Naive B cell (primary cell): ENCODE data around the gene SPINT3. TPM values are rescaled to one million over a fixed set of nuclear protein-coding genes. Genes with fewer than 3 reads are reported as not detected.
"Not testable (repeated sequence)": the region's sequence is repeated elsewhere in the genome, so short reads cannot be mapped to it uniquely, and the experiment has no call there.

Source experiments
- ATAC-seq, 2 donors: fragments of 150-1000 bp; cut with Tn5 transposase; 2 replicates each; pipeline ENCODE4 v1.10.0; 2021; ENCODE audit warnings: low read depth in 2 of 2, mild to moderate bottlenecking in 2 of 2, moderate library complexity in 2 of 2
- DNase-seq: peaks from one replicate; pipeline ENCODE4 v3.0.0; 2022
- H3K27ac Mint-ChIP-seq, 6 donors: one replicate each; pipeline ENCODE4 v1.8.0; 2020 to 2022; ENCODE audit warnings: mild to moderate bottlenecking in 6 of 6, mixed read lengths in 6 of 6, moderate library complexity in 5 of 6, inconsistent platforms in 2 of 6
- H3K27me3 Mint-ChIP-seq, 3 donors: one replicate each; pipeline ENCODE4 v1.8.0; 2021 to 2022; ENCODE audit warnings: mixed read lengths in 3 of 3, mild to moderate bottlenecking in 1 of 3
- H3K36me3 Mint-ChIP-seq, 2 donors: one replicate each; pipeline ENCODE4 v1.8.0; 2020 to 2022; ENCODE audit warnings: mixed read lengths in 2 of 2, inconsistent platforms in 1 of 2, mild to moderate bottlenecking in 1 of 2
- H3K4me1 Mint-ChIP-seq, 3 donors: one replicate each; pipeline ENCODE4 v1.8.0; 2020 to 2022; ENCODE audit warnings: mixed read lengths in 3 of 3, inconsistent platforms in 1 of 3, mild to moderate bottlenecking in 1 of 3, moderate library complexity in 1 of 3
- H3K4me3 Mint-ChIP-seq, 8 donors: one replicate each; pipeline ENCODE4 v1.8.0; 2020 to 2022; ENCODE audit warnings: mild to moderate bottlenecking in 8 of 8, mixed read lengths in 8 of 8, moderate library complexity in 8 of 8, inconsistent platforms in 2 of 8
- H3K9me3 Mint-ChIP-seq, 7 donors: one replicate each; pipeline ENCODE4 v1.8.0; 2020 to 2022; ENCODE audit warnings: mixed read lengths in 7 of 7, mild to moderate bottlenecking in 5 of 7, inconsistent platforms in 2 of 7, moderate library complexity in 1 of 7
- polyA plus RNA-seq, 6 donors: library from polyadenylated mRNA; unstranded; fragments of 300-500 nt; fragmentation: Illumina TruSeq; gene quantifications; one replicate each; pipeline ENCODE4 v1.2.3, GENCODE V29; 2021; ENCODE audit warnings: low read depth in 6 of 6

Gene SPINT3
- polyA plus RNA-seq, 6 donors from 2014 or later: not detected

DNA sequence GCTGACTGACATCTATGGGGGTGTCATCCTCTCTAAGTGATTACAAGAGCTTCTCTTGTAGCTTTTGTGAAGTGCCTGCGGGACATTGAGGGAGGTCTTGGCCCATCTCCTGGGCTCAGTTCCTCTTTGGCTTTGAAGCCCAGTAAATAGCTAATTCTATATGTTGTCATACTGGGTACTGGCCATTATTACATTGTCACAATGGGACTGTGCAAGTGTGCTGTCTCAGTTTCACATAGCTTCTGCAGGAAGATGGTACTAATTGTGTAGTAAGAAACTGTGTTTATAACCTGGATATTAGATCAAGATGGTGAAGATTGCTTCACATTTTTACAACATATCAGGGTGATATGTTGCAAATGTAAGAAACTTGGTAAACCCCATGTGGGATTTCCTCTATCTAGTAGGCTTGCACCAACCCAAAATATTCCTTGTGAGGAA, 19.9 kb downstream of the SPINT3 start:
- Mint-ChIP-seq H3K27me3 (peaks cover 32 to 50% (median 43%) of the 10 kb centered on the region in 3 donors), H3K4me3 (no peak overlapping the region), H3K4me1 (no peaks in the 10 kb centered on the region), H3K9me3 (peaks cover 0 to 2% (median 0%) of the 10 kb centered on the region in 7 donors), H3K27ac (no peak overlapping the region), H3K36me3 (no peaks in the 10 kb centered on the region)
- no peak for DNase-seq
- no peak for ATAC-seq

DNA sequence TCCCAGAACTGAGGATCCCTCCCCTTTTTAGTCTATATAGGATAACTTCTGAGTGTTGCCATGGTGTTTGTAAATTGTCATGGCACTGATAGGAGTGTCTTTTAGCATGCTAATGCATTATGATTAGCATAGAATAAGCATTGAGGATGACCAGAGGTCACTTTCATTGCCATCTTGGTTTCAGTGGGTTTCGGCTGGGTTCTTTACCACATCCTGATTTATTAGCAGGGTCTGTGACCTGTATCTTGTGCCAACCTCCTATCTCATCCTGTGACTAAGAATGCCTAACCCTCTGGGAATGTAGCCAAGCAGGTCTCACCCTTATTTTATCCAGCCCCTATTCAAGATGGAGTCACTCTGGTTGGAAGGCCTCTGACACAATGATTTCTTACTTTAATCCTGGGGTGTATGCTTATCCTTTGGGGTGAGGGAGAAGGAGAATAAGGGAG, 26.3 kb downstream of the SPINT3 start:
- H3K36me3 Mint-ChIP-seq: no peaks in the 10 kb centered on the region
- H3K27ac Mint-ChIP-seq: no peak overlapping the region
- H3K27me3 Mint-ChIP-seq: peaks cover 33 to 65% (median 54%) of the 10 kb centered on the region in 3 donors
- H3K4me1 Mint-ChIP-seq: no peaks in the 10 kb centered on the region
- H3K9me3 Mint-ChIP-seq: no peaks in the 10 kb centered on the region
- H3K4me3 Mint-ChIP-seq: no peak overlapping the region
- no peak for DNase-seq
- no peak for ATAC-seq

DNA sequence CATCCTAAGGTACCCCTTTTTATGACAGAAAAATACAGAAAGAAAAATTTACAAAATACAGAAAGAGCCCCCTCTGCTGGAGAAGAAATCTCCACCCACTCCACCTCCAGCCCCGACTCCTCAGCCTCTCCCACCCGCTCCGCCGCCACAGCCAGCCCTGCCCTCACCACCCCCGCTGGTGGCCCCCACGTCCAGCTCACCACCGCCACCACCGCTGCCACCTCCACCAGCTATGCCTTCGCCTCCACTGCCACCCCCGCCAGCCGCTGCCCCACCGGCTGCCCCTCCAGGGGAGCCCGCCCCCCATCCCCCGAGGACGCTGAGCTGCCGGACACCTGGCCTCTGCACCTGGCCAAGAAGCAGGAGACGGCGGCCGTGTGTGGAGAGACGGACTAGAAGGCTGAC, 28.2 kb downstream of the SPINT3 start:
- H3K27me3 Mint-ChIP-seq: peaks cover 37 to 66% (median 52%) of the 10 kb centered on the region in 3 donors
- no peaks in the 10 kb centered on the region for H3K9me3 Mint-ChIP-seq
- H3K27ac Mint-ChIP-seq: no peak overlapping the region
- no peaks in the 10 kb centered on the region for H3K4me1 Mint-ChIP-seq
- peak; percentile 30 to 32 for ATAC-seq
- H3K36me3 Mint-ChIP-seq: no peaks in the 10 kb centered on the region
- H3K4me3 Mint-ChIP-seq: no peak overlapping the region
- no peak for DNase-seq

- Mint-ChIP-seq H3K9me3 (no peaks in the 10 kb centered on the region), H3K27ac (peak overlapping the region in 1 of 6 donors; percentile 13), H3K4me3 (no peak overlapping the region), H3K27me3 (peaks cover 35 to 70% (median 51%) of the 10 kb centered on the region in 3 donors), H3K4me1 (no peaks in the 10 kb centered on the region), H3K36me3 (peaks cover 0 to 4% of the 10 kb centered on the region in 2 donors)
- ATAC-seq (no peak), DNase-seq (no peak)
Observed at GRCh38 chr20:45485388-45485787, 30.0 kb downstream of the SPINT3 start.

GRCh38 chr20:45484676-45485075, 30.7 kb downstream of the SPINT3 start:
- ATAC-seq: no peak
- Mint-ChIP-seq H3K27me3 (peaks cover 35 to 70% (median 51%) of the 10 kb centered on the region in 3 donors), H3K36me3 (peaks cover 0 to 4% of the 10 kb centered on the region in 2 donors)

GRCh38 chr20:45479822-45480221, 35.6 kb downstream of the SPINT3 start:
- no peaks in the 10 kb centered on the region for H3K4me1 Mint-ChIP-seq
- H3K27me3 Mint-ChIP-seq: peaks cover 31 to 54% (median 50%) of the 10 kb centered on the region in 3 donors
- H3K4me3 Mint-ChIP-seq: no peak overlapping the region
- H3K36me3 Mint-ChIP-seq: peaks cover 0 to 4% of the 10 kb centered on the region in 2 donors
- ATAC-seq (no peak), DNase-seq (no peak)
- peaks cover 0 to 5% (median 0%) of the 10 kb centered on the region in 7 donors for H3K9me3 Mint-ChIP-seq
- no peak overlapping the region for H3K27ac Mint-ChIP-seq

More at GRCh38 chr20:45484676-45485075, 30.7 kb downstream of the SPINT3 start:
- Mint-ChIP-seq H3K4me1 (no peaks in the 10 kb centered on the region), H3K27ac (no peak overlapping the region), H3K4me3 (no peak overlapping the region), H3K9me3 (peaks cover 0 to 3% (median 0%) of the 10 kb centered on the region in 7 donors)
- no peak for DNase-seq

DNA sequence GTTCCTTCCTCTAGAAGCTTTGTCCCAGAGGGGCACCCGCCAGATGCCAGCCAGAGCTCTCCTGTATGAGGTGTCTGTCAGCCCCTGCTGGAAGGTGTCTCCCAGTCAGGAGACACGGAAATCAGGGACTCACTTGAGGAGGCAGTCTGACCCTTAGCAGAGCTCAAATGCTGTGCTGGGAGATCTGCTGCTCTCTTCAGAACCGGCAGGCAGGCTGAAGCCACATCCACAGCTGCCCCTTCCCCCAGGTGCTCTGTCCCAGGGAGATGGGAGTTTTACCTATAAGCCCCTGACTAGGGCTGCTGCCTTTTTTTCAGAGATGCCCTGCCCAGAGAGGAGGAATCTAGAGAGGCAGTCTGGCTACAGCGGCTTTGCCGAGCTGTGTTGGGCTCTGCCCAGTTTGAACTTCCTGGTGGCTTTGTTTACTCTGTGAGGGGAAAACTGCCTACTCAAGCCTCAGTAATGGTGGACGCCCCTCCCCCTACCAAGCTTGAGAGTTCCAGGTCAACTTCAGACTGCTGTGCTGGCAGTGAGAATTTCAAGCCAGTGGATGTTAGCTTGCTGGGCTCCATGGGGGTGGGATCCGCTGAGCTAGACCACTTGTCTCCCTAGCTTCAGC, 37.8 kb downstream of the SPINT3 start:
- DNase-seq, ATAC-seq, H3K9me3 Mint-ChIP-seq, H3K27ac Mint-ChIP-seq, H3K36me3 Mint-ChIP-seq, H3K4me1 Mint-ChIP-seq, H3K4me3 Mint-ChIP-seq: not testable (repeated sequence)
- H3K27me3 Mint-ChIP-seq: peaks cover 21 to 41% (median 39%) of the 10 kb centered on the region in 3 donors

DNA sequence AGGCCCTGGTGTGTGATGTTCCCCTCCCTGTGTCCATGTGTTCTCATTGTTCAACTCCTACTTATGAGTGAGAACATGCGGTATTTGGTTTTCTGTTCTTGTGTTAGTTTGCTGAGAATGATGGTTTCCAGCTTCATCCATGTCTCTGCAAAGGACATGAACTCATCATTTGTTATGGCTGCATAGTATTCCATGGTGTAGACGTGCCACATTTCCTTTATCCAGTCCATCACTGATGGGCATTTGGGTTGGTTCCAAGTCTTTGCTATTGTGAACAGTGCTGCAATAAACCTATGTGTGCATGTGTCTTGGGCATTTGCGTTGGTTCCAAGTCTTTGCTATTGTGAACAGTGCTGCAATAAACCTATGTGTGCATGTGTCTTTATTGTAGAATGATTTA, 43.1 kb downstream of the SPINT3 start:
- Mint-ChIP-seq H3K4me3 (peak overlapping the region in 1 of 8 donors; percentile 30), H3K27me3 (peaks cover 36 to 42% (median 36%) of the 10 kb centered on the region in 3 donors), H3K4me1 (peaks cover 8 to 18% (median 17%) of the 10 kb centered on the region in 3 donors)
- not testable (repeated sequence) for ATAC-seq, H3K27ac Mint-ChIP-seq, H3K9me3 Mint-ChIP-seq, H3K36me3 Mint-ChIP-seq, DNase-seq

DNA sequence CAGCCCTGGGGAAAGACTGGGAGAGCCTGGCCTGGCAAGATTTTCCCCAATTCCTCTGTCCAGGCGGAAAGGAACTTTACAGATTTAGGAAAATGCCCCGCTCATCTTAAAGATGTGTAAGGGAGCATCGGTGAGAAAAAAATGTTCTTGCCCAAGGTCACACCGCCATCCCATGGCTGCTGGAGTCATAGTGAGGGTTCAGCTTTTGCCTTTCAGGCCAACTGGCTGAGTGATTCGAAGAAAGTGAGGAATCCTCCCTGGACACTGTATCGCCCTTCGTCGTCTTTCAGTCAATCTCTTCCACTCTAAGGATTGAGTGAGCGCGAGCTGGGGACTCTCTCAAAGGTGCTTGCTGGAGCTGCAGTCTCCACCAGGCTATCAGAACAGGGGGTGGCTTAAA, 44.5 kb downstream of the SPINT3 start:
- Mint-ChIP-seq H3K4me1 (peaks cover 8 to 18% (median 17%) of the 10 kb centered on the region in 3 donors), H3K36me3 (no peaks in the 10 kb centered on the region), H3K27me3 (peaks cover 36 to 44% (median 42%) of the 10 kb centered on the region in 3 donors), H3K27ac (peak overlapping the region in 1 of 6 donors; percentile 47), H3K9me3 (peaks cover 0 to 3% (median 0%) of the 10 kb centered on the region in 7 donors), H3K4me3 (peak overlapping the region; percentile 44 to 77 (median 71))
- ATAC-seq: peak; percentile 17 to 39
- DNase-seq: no peak

GRCh38 chr20:45470262-45470931, 45.0 kb downstream of the SPINT3 start:
- H3K27me3 Mint-ChIP-seq: peaks cover 36 to 45% (median 42%) of the 10 kb centered on the region in 3 donors
- H3K4me1 Mint-ChIP-seq: peaks cover 8 to 18% (median 17%) of the 10 kb centered on the region in 3 donors
- no peak for DNase-seq
- peak; percentile 45 to 60 for ATAC-seq
- H3K4me3 Mint-ChIP-seq: peak overlapping the region; percentile 44 to 78 (median 71)
- no peaks in the 10 kb centered on the region for H3K36me3 Mint-ChIP-seq
- H3K27ac Mint-ChIP-seq: peak overlapping the region in 1 of 6 donors; percentile 47
- H3K9me3 Mint-ChIP-seq: peaks cover 0 to 3% (median 0%) of the 10 kb centered on the region in 7 donors

GRCh38 chr20:45469336-45470261, 45.8 kb downstream of the SPINT3 start, which contains the start of gene WFDC2:
Gene WFDC2 (plus strand): TSS chr20:45469753. CDS start chr20:45469782, 29 bp downstream.
- H3K27me3 Mint-ChIP-seq: peaks cover 36 to 45% (median 42%) of the 10 kb centered on the region in 3 donors

GRCh38 chr20:45467861-45468260, 47.6 kb downstream of the SPINT3 start:
- no peaks in the 10 kb centered on the region for H3K36me3 Mint-ChIP-seq
- no peak overlapping the region for H3K27ac Mint-ChIP-seq
- H3K27me3 Mint-ChIP-seq: peaks cover 36 to 43% (median 42%) of the 10 kb centered on the region in 3 donors
- H3K4me3 Mint-ChIP-seq: no peak overlapping the region
- H3K4me1 Mint-ChIP-seq: peaks cover 8 to 18% (median 17%) of the 10 kb centered on the region in 3 donors
- H3K9me3 Mint-ChIP-seq: peaks cover 0 to 3% (median 0%) of the 10 kb centered on the region in 7 donors
- DNase-seq: no peak
- ATAC-seq: no peak

More at GRCh38 chr20:45469336-45470261, 45.8 kb downstream of the SPINT3 start, which contains the start of gene WFDC2:
- DNase-seq (no peak), ATAC-seq (peak; percentile 48)
- Mint-ChIP-seq H3K4me3 (peak within 1 kb of the TSS; percentile 44 to 78 (median 69)), H3K9me3 (peaks cover 0 to 3% (median 0%) of the 10 kb centered on the region in 7 donors), H3K27ac (peak within 1 kb of the TSS in 1 of 6 donors; percentile 10), H3K36me3 (no peaks in the 10 kb centered on the region), H3K4me1 (peaks cover 8 to 18% (median 17%) of the 10 kb centered on the region in 3 donors)
